HG02759 (cell line): ENCODE measurements around the gene CFAP97D2.
"Not testable (repeated sequence)": the region's sequence is repeated elsewhere in the genome, so short reads cannot be mapped to it uniquely, and the experiment has no call there.

ENCODE experiments used
- ATAC-seq: cut with Tn5 transposase; IDR thresholded peaks from one replicate; pipeline ENCODE4 v1.9.1; 2021; ENCODE audit warnings: mild to moderate bottlenecking, moderate library complexity; ENCODE audit not compliant: unreplicated experiment

The CFAP97D2 gene

DNA sequence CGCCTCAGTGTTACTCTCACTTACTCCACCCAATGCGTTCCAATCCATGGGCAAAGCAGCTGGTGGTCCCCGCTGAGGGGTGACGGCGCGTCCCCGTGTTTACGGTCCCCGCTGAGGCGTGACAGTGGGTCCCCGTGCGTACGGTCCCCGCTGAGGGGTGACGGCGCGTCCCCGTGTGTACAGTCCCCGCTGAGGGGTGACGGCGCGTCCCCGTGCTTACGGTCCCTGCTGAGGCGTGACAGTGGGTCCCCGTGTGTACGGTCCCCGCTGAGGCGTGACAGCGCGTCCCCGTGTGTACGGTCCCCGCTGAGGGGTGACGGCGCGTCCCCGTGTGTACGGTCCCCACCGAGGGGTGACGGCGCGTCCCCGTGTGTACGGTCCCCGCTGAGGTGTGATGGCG is 19.5 kb downstream of the CFAP97D2 start:
- no peak for ATAC-seq

- not testable (repeated sequence) for ATAC-seq
Measured at GRCh38 chr13:114199526-114199925, 20.5 kb downstream of the CFAP97D2 start.

DNA sequence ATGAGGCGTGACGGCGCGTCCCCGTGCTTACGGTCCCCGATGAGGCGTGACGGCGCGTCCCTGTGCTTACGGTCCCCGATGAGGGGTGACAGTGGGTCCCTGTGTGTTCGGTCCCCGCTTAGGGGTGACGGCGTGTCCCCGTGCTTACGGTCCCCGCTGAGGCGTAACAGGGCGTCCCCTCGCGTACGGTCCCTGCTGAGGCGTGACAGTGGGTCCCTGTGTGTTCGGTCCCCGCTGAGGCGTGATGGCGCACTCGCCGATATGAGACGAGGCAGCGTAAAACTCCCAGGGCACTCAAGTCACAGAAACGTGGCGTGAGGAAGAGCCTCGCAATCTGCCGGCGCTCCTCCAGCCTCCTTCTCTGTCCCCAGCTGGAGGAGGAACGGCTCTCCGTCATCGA is 20.9 kb downstream of the CFAP97D2 start:
- no peak for ATAC-seq

- no peak for ATAC-seq
Measured at GRCh38 chr13:114200399-114200911, 21.4 kb downstream of the CFAP97D2 start.

- no peak for ATAC-seq
Measured at GRCh38 chr13:114202581-114202980, 23.5 kb downstream of the CFAP97D2 start.

GRCh38 chr13:114203536-114203935 is 24.5 kb downstream of the CFAP97D2 start:
- no peak for ATAC-seq

- ATAC-seq = no peak
Measured at GRCh38 chr13:114204894-114205293, 25.8 kb downstream of the CFAP97D2 start.

DNA sequence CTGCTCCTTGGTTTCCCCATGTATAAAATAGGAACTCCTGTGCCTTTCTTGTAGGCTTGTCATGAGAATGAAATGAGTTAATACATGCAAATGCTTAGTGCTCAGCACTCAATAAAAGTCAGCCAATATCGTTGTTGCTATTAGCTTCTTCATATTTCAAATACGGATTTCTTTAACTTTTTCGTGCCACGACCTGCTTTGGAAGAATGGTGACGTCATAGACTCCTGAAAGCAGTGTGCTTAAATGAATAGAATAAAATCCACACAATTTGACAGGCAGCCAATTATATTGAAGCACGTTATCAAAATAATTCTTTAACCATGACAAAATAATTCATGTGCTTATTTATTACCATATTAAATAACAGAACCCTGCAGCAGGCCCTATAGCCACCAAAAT is 29.1 kb downstream of the CFAP97D2 start:
- no peak for ATAC-seq

DNA sequence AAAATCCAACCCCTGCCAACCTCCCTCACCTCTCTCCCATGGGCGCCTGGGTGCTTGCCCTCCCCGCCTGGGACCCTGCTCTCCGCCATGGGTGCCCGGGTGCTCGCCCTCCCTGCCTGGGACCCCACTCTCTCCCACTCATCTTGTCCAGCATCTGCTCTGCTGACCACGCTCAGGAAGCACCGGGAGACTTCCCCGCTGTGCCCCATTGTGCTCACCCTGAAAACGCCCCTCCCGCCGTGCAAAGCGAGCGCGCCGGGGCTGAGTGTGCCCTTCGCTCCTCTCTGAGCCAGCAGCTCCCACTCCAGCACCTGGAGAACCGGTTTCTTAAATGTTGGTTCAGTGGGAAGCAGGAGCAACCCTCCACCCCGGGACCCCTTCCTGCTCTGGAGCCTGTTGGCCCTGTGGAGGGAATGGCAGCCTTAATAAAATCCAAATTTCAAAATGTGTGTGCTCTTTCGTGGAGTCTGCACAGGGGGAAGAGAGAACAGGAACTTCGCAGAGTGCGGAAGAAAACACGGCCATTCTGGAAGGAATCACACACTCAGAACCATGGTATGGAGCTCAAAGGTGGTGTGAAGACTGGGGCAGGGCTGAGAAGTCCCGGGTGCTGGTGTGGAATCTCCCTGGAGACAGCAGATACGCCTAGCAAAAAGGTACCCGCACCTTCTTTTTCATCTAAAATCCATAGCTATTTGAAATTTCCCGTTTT is 32.5 kb downstream of the CFAP97D2 start:
- no peak for ATAC-seq

GRCh38 chr13:114212158-114212495 is 33.1 kb downstream of the CFAP97D2 start:
- no peak for ATAC-seq

DNA sequence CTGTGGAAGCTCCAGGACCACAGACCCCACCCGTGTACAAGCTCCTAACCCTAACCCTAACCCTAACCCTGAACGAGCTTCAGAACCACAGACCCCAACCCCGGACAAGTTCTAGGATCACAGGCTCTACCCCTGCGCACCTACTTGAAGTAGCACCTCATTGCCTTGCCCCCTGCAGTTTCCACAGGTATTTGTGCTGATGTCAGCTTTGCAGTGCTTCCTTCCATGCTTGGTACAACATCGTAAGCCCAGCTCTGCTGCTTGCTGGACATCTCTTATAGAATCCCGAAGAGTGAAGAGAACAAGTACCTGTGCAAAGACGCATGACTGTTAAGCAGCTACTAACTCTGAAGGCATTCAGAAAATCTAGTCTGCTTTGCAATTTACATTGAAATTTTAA is 34.9 kb downstream of the CFAP97D2 start:
- ATAC-seq = no peak

DNA sequence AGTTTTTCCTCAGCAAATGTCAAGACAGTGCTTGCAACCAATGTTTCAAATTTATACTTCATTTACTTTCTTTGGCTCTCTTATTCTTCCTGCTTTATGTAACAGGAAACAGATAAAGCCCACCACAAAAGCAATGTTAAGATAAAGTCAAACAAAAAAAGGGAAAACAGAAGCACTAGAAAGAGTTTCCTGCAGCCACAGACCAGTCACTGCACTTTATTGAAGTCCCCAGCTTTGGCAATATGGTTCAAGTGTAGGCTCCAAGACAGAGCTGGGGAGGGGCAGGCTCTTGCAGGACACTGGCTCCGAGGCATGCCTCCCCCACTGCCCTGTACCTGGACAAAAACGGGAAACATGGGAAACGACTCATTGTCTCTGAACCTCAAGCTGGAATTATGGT is 40.3 kb downstream of the CFAP97D2 start:
- ATAC-seq = no peak

DNA sequence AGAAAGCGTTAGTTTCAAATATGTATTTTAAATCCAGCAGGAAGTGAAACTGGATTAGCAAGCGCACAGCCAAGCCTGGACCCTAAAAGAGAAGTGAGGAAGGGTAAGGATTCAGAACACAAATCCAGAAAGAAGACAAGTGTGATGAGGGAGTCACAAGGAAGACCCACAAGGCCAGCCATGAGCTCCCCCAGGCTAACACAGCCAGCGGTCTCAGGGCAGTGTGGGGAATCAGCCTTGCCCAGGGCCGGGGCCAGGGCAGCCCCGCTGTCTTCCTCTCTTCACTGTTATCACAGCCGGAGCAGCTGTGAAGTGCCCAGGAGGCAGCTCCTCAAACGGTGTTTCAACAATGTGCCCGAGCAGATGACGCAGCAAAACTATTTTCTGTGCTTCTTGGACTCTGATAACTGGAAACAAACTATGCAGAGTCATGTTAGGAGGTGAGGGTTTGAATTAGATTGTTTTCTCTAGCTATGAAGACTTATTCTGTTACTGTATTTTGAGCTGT is 43.5 kb downstream of the CFAP97D2 start:
- ATAC-seq = no peak

- no peak for ATAC-seq
Measured at GRCh38 chr13:114224201-114224600, 45.1 kb downstream of the CFAP97D2 start.

GRCh38 chr13:114225610-114226009 is 46.6 kb downstream of the CFAP97D2 start:
- ATAC-seq = no peak

GRCh38 chr13:114226088-114226487 is 47.0 kb downstream of the CFAP97D2 start:
- ATAC-seq = no peak

DNA sequence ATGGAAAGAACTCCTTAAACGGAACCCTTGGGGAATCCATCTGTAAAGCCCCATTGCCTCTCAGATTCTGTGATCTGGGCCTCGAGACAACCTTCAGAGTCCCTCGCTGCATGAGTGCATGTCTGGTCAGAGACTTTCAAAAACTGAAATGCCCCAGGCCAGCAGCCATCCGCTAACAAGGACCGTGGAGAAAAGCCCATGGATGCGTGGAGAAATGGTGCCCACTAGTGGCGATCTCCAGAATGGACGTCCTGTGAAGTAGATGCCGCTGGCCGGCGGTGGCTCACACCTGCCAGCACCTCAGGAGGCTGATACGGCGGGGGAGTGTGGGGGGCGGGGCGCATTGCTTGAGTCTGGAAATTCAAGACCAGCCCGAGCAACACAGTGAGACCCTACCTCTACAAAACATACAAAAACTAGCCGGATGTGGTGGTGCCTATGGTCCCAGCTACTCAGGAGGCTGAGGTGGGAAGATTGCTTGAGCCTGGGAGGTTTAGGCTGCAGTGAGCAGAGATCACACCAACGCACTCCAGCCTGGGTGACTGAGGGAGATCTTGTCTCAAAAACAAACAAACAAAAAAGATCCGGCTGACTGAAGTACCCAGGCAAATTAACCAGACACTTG is 47.8 kb downstream of the CFAP97D2 start:
- ATAC-seq = peak; percentile 81

GRCh38 chr13:114227528-114227927 is 48.5 kb downstream of the CFAP97D2 start:
- no peak for ATAC-seq

GRCh38 chr13:114228176-114228575 is 49.1 kb downstream of the CFAP97D2 start:
- ATAC-seq = no peak

GRCh38 chr13:114229506-114229905 is 50.4 kb downstream of the CFAP97D2 start:
- ATAC-seq = no peak

GRCh38 chr13:114230117-114230516 is 51.1 kb downstream of the CFAP97D2 start:
- ATAC-seq = no peak

DNA sequence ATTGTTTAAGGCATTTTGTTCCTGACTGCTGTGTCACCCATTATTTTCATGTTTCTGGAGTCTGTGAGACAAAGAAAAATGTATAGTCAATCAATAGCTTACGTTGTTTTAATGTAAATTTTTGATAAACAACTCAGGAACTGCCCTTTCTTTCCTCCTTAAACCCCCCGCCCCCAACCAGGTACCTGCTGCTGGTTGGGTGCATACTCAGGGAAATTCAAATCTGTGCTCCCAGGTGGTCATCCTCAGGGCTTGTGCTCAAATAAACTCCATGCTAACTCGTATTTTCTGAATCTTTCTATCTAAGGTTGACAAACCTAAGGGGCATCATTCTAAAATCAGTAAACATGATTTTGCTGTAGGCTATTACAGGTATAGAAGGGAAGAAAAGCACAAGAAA is 51.5 kb downstream of the CFAP97D2 start:
- no peak for ATAC-seq
